ENCODE results near the gene FCN2. TPM values are rescaled to one million over a fixed set of nuclear protein-coding genes. Genes with fewer than 3 reads are reported as not detected.

FCN2 gene
- total RNA-seq, 1 experiment from 2014 or later, result not detected

DNA sequence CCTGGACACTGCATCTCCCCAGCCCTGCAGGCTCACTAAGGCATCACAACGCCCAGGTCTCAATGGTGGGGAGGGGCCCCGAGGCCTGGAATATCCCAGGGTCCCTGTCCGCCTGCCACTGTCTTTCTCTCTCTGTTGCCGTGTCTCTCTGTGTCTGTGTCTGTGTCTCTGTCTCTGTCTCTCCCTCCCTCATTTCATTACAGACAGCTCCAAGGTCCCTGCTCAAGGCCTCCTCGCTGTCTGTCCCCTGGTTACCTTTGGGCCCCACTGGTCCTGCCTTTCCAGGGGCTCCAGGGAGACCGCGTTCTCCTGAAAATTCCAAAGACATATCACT is 33.9 kb downstream of the FCN2 start:
- Histone ChIP-seq H3K36me3 (ENCODE audit: control insufficient read depth in 1 of 2, insufficient read depth in 2 of 2, low read length in 2 of 2) (no peaks in the 10 kb centered on the region), H3K4me3 (replicated peaks in 1 of 2; ENCODE audit: low read depth in 1 of 2, low read length in 2 of 2) (no peak overlapping the region), H3K4me1 (ENCODE audit: control insufficient read depth in 1 of 2, insufficient read depth in 2 of 2, low read length in 2 of 2) (no peaks in the 10 kb centered on the region), H3K27me3 (ENCODE audit: insufficient read depth, low read length) (peaks cover 23% of the 10 kb centered on the region; the same call in 1 of the 2 replicates), H3K9ac (ENCODE audit: low read length) (no peak overlapping the region), H2AFZ (ENCODE audit: low read depth, low read length, poor library complexity, severe bottlenecking) (no peak overlapping the region), H3K79me2 (ENCODE audit: insufficient read depth, low read length) (no peaks in the 10 kb centered on the region), H3K9me3 (ENCODE audit: control insufficient read depth in 1 of 2, insufficient read depth in 1 of 2, low read depth in 1 of 2, low read length in 2 of 2) (peaks cover 0 to under 1% of the 10 kb centered on the region in 2 experiments; a peak in 1 of 4 replicates), H4K20me1 (ENCODE audit: insufficient read depth) (no peaks in the 10 kb centered on the region), H3K27ac (ENCODE audit: low read depth, low read length) (no peak overlapping the region), H3K9me2 (ENCODE audit: insufficient read depth) (no peaks in the 10 kb centered on the region), H3K4me2 (ENCODE audit: low read length) (no peak overlapping the region)
- DNase-seq (ENCODE audit: low read depth, low spot score) (no peak), ATAC-seq (no peak)
- BruUV-seq (replicated peaks), result no TSS peak
- ChIA-PET POLR2A (no interaction called here), RAD21 (ENCODE audit: low non-redundant PET in 1 of 2, low total read pairs in 2 of 2, uncharacterized antibody in 2 of 2, unreplicated experiment in 2 of 2) (no interaction called here), CTCF (no interaction called here)
- no peak for TF ChIP-seq TCF7L2 (IDR thresholded peaks at IDR 0.05; ENCODE audit: borderline replicate concordance, extremely low read depth, insufficient read depth, insufficient read length)
- TF ChIP-seq, protein P1, sequence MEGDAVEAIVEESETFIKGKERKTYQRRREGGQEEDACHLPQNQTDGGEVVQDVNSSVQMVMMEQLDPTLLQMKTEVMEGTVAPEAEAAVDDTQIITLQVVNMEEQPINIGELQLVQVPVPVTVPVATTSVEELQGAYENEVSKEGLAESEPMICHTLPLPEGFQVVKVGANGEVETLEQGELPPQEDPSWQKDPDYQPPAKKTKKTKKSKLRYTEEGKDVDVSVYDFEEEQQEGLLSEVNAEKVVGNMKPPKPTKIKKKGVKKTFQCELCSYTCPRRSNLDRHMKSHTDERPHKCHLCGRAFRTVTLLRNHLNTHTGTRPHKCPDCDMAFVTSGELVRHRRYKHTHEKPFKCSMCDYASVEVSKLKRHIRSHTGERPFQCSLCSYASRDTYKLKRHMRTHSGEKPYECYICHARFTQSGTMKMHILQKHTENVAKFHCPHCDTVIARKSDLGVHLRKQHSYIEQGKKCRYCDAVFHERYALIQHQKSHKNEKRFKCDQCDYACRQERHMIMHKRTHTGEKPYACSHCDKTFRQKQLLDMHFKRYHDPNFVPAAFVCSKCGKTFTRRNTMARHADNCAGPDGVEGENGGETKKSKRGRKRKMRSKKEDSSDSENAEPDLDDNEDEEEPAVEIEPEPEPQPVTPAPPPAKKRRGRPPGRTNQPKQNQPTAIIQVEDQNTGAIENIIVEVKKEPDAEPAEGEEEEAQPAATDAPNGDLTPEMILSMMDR (IDR thresholded peaks at IDR 0.05 in 2 of 3, conservative IDR thresholded peaks at IDR 0.05 in 1 of 3; ENCODE audit: borderline replicate concordance in 1 of 3, insufficient read depth in 1 of 3, low read depth in 2 of 3, low read length in 2 of 3), result no peak
- no peak for TF ChIP-seq POLR2A (IDR thresholded peaks at IDR 0.05; ENCODE audit: borderline replicate concordance, extremely low read depth, insufficient read depth, insufficient read length)
- no peak for TF ChIP-seq YY1 (IDR thresholded peaks at IDR 0.05; ENCODE audit: extremely low read depth, insufficient replicate concordance, low read depth, low read length)
- no peak for TF ChIP-seq ZFX (IDR thresholded peaks at IDR 0.05)
- TF ChIP-seq CEBPB (IDR thresholded peaks at IDR 0.05; ENCODE audit: low read depth), result no peak
- TF ChIP-seq POLR2AphosphoS5 (IDR thresholded peaks at IDR 0.05; ENCODE audit: low read depth, low read length), result no peak
- TF ChIP-seq SP1 (IDR thresholded peaks at IDR 0.05; ENCODE audit: low read depth), result no peak
- intact Hi-C loops (cut with micrococcal nuclease), result no loop called here
